MG63 (cell line): Measurements from ENCODE around the gene BNIPL. TPM values are rescaled to one million over a fixed set of nuclear protein-coding genes. Genes with fewer than 3 reads are reported as not detected.

Experiments
- DNase-seq: peaks from one replicate; pipeline ENCODE4 v3.0.0-alpha.2; 2020
- H3K27me3 ChIP-seq: fragments of 250-450 bp; sonication (Bioruptor Pico); 2 replicates; pipeline ENCODE4 v1.5.1; 2020; ENCODE audit warnings: mild to moderate bottlenecking, moderate library complexity
- H3K36me3 ChIP-seq: fragments of 250-450 bp; sonication (Bioruptor Pico); 2 replicates; pipeline ENCODE4 v1.5.1; 2020; ENCODE audit warnings: mild to moderate bottlenecking, moderate library complexity
- H3K4me3 ChIP-seq: fragments of 250-450 bp; sonication (Bioruptor Pico); 2 replicates; pipeline ENCODE4 v1.5.1; 2020; ENCODE audit warnings: mild to moderate bottlenecking, moderate library complexity
- H3K9me3 ChIP-seq: fragments of 250-450 bp; sonication (Bioruptor Pico); 2 replicates; pipeline ENCODE4 v1.5.1; 2020; ENCODE audit warnings: mild to moderate bottlenecking, moderate library complexity
- total RNA-seq: library from RNA; depleted of rRNA; stranded (reverse); fragments of >200 nt; shearing (Covaris generic); gene quantifications from 2 replicates; pipeline ENCODE4 v1.2.3, GENCODE V29; 2014; ENCODE audit warnings: low replicate concordance

The BNIPL gene
- total RNA-seq, 1 experiment from 2014 or later, result 0.20 TPM

DNA sequence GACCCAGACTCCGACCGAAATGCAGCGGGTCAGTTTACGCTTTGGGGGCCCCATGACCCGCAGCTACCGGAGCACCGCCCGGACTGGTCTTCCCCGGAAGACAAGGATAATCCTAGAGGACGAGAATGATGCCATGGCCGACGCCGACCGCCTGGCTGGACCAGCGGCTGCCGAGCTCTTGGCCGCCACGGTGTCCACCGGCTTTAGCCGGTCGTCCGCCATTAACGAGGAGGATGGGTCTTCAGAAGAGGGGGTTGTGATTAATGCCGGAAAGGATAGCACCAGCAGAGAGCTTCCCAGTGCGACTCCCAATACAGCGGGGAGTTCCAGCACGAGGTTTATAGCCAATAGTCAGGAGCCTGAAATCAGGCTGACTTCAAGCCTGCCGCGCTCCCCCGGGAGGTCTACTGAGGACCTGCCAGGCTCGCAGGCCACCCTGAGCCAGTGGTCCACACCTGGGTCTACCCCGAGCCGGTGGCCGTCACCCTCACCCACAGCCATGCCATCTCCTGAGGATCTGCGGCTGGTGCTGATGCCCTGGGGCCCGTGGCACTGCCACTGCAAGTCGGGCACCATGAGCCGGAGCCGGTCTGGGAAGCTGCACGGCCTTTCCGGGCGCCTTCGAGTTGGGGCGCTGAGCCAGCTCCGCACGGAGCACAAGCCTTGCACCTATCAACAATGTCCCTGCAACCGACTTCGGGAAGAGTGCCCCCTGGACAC lies 11.7 kb downstream of the BNIPL start:
- H3K4me3 ChIP-seq, result peak overlapping the region; percentile 71
- no peaks in the 10 kb centered on the region for H3K9me3 ChIP-seq
- DNase-seq, result peak; percentile 79
- no peaks in the 10 kb centered on the region for H3K27me3 ChIP-seq
- H3K36me3 ChIP-seq, result peaks cover 27% of the 10 kb centered on the region

- Histone ChIP-seq H3K9me3 (no peaks in the 10 kb centered on the region), H3K36me3 (peaks cover 32% of the 10 kb centered on the region), H3K4me3 (peak overlapping the region; percentile 71), H3K27me3 (no peaks in the 10 kb centered on the region)
- DNase-seq, result no peak
Observed at GRCh38 chr1:151048645-151049032, 12.3 kb downstream of the BNIPL start.

DNA sequence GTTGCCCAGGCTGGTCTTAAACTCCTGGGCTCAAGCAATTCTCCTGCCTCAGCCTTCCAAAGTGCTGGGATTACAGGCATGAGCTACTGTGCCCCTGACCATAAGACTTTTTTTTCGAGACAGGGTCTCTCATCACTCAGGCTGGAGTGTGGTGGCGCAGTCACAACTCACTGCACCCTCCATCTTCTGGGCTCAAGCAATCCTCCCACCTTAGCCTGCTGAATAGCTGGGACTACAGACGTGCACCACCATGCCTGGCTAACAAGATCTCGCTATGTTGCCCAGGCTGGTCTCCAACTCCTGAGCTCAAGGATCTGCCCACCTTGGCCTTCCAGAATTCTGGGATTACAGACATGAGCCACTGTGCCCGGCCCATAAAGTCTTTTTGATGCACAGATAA lies 13.1 kb downstream of the BNIPL start:
- H3K27me3 ChIP-seq, result no peaks in the 10 kb centered on the region
- peaks cover 40% of the 10 kb centered on the region for H3K36me3 ChIP-seq
- no peak overlapping the region for H3K4me3 ChIP-seq
- no peak for DNase-seq
- H3K9me3 ChIP-seq, result no peaks in the 10 kb centered on the region

DNA sequence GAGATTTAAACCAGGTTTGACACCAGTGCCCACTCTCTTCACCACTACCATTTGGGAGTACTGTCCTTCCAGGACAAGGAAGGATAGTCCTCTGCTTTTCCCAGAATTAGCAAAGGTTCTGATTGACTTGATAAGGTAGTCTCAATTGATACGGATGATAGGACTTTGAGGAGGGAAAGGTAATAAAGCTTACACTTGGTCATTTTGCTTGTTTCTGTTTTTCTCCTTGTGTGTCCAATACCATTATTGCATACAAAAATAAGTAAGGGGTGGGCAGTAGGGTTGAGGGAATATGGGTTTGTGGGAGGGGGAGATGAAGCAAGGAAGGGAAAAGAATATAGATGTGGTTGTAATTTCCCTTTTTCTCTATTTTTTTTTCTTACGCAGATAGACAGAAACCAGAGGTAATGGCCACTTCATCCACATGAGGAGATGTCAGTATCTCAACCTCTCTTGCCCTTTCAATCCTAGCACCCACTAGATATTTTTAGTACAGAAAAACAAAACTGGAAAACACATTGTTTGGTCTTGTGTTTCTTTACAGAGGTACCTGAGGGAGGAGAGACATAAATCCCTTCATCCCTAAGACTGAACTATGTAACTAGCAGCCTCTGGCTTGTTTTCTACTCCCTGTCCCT lies 13.8 kb downstream of the BNIPL start:
- Histone ChIP-seq H3K36me3 (peaks cover 48% of the 10 kb centered on the region), H3K27me3 (no peaks in the 10 kb centered on the region), H3K4me3 (no peak overlapping the region), H3K9me3 (no peaks in the 10 kb centered on the region)
- DNase-seq, result no peak

DNA sequence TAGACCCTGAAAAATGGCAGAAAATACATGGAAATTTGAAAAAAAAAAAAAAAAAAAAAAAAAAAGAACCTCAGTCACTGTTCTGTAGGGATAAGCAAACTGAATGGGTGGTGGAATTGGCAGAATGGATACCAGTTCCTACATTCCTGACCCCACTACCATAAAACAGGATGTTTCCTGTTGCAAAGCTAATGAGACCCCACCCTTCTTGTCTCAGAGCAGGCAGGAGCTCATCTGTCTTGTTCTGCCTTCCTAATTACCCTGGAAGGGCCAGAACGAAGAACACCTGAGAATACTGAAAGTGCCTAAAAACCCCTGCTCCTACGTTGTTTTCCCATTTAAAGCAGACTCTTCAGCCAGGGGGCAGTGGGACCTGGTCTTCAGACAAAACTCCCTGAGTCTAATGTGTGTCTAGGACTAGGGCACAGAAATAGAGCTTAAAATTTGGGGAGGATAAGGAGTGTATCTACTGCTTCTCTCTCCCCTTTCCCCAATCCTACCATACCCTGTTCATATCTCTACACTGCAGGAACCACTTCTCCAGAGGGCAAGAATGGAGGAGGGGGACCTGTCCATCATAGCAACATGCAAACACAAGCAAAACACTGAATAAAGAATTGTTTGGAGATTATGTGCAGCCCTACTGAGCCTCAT lies 15.1 kb downstream of the BNIPL start:
- Histone ChIP-seq H3K27me3 (no peaks in the 10 kb centered on the region), H3K4me3 (no peak overlapping the region), H3K36me3 (peaks cover 61% of the 10 kb centered on the region), H3K9me3 (no peaks in the 10 kb centered on the region)
- DNase-seq, result no peak

- H3K36me3 ChIP-seq, result peaks cover 80% of the 10 kb centered on the region
- no peaks in the 10 kb centered on the region for H3K9me3 ChIP-seq
- no peak overlapping the region for H3K4me3 ChIP-seq
- no peaks in the 10 kb centered on the region for H3K27me3 ChIP-seq
- DNase-seq, result no peak
Observed at GRCh38 chr1:151054971-151055547, 18.7 kb downstream of the BNIPL start.

DNA sequence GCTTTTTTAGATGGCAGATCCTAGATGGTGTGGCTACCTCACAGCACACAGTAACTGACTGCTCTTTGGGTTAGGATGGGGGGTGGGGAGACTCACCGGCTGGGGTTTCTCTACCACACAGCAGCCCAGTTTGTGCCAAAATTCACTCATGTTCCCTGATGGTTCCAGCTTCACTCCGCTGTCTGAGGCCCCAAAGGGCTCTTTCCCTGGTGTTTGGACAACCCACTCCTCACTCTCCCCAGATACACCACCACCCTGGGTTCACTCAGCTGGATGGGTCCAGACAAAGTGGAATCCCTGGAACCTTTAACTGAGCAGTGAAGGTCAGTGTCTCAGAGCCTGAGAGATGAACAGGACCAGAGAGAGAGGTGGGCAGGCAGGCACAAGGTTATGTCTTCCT lies 19.2 kb downstream of the BNIPL start:
- H3K36me3 ChIP-seq, result peaks cover 77% of the 10 kb centered on the region
- no peak overlapping the region for H3K4me3 ChIP-seq
- DNase-seq, result no peak
- no peaks in the 10 kb centered on the region for H3K27me3 ChIP-seq
- H3K9me3 ChIP-seq, result no peaks in the 10 kb centered on the region

DNA sequence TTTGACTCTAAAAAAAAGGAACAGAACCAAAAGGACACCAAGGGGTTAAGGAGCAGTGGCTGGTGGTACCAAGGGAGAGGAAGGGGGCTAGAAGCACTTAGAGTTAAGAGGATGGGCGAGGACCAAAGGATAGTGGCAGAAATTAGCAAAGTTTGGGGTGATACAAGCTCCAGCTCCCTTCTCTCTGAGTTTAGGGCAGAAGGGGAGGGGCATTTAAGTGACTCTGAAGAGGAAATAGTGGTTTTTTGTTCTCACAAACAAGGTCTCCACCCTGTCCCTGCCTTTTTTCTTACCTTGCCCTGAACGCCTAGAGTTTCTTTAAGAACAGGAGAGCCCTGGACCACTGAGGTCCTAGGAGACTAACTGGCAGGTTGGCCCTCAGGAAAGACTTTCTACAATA lies 19.8 kb downstream of the BNIPL start:
- Histone ChIP-seq H3K27me3 (no peaks in the 10 kb centered on the region), H3K36me3 (peaks cover 72% of the 10 kb centered on the region), H3K9me3 (no peaks in the 10 kb centered on the region), H3K4me3 (no peak overlapping the region)
- no peak for DNase-seq

DNA sequence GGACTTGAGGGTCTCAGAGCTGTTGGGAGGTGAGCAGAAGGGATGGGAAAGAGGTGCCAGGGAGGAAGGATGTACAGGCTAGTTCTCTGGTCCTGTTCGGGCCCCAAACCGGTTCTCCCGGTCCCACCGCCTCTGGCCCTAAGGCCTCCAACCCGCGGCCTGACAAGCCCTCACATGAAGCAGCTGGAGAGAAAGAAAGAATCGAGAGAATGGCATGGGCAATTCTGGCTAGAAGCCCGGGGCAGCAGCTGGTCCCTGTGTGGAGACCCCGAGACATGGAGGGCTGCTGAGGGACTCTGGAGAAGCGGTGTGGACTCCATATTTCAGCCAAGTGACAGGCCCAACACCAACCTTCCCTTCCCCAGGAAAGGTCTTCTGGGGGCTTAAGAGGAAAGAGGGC lies 22.3 kb downstream of the BNIPL start:
- DNase-seq, result peak; percentile 17

GRCh38 chr1:151059109-151060006 lies 23.0 kb downstream of the BNIPL start, which contains the start of gene CDC42SE1:
CDC42SE1 (minus strand) TSS chr1:151059622; CDS start chr1:151055730, 3,892 bp downstream.
- H3K36me3 ChIP-seq, result peaks cover 43% of the 10 kb centered on the region
- H3K9me3 ChIP-seq, result no peaks in the 10 kb centered on the region
- H3K27me3 ChIP-seq, result no peaks in the 10 kb centered on the region
- H3K4me3 ChIP-seq, result peak within 1 kb of the TSS; percentile 98
- peak; percentile 87 for DNase-seq

More for the DNA sequence above, 22.3 kb downstream of the BNIPL start:
- Histone ChIP-seq H3K27me3 (no peaks in the 10 kb centered on the region), H3K36me3 (peaks cover 50% of the 10 kb centered on the region), H3K4me3 (peak overlapping the region; percentile 98), H3K9me3 (no peaks in the 10 kb centered on the region)

- DNase-seq, result peak; percentile 54
- H3K4me3 ChIP-seq, result peak within 1 kb of the TSS; percentile 98
- H3K27me3 ChIP-seq, result no peaks in the 10 kb centered on the region
- H3K9me3 ChIP-seq, result no peaks in the 10 kb centered on the region
- peaks cover 35% of the 10 kb centered on the region for H3K36me3 ChIP-seq
Observed at GRCh38 chr1:151060007-151060656, 23.7 kb downstream of the BNIPL start, which contains the start of gene MLLT11. MLLT11 (plus strand) TSS chr1:151060397; CDS start chr1:151067225, 6,828 bp downstream.

GRCh38 chr1:151060657-151061421 lies 24.5 kb downstream of the BNIPL start:
- peaks cover 28% of the 10 kb centered on the region for H3K36me3 ChIP-seq
- peak overlapping the region; percentile 98 for H3K4me3 ChIP-seq
- peak; percentile 14 for DNase-seq

DNA sequence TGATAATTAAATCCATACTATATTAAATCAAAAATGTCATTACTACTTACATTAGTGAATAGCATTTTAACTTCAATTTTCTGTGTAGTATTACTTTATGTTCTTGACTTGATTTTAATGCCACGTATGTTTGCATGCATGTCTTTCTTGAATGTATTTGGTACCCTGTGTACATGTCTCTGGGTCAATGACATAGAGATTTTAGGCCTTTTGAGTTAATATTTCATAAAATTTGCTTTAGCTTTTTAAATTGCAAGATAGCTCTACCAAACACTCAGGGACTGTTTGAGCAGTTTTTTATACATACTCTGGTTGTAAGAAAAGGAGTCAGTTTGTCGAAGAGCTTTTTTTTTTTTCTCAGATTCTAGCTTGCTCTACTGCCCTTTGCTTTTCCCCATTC lies 25.3 kb downstream of the BNIPL start:
- Histone ChIP-seq H3K9me3 (no peaks in the 10 kb centered on the region), H3K4me3 (peak overlapping the region; percentile 98), H3K36me3 (peaks cover 19% of the 10 kb centered on the region), H3K27me3 (no peaks in the 10 kb centered on the region)
- no peak for DNase-seq

More at GRCh38 chr1:151060657-151061421, 24.5 kb downstream of the BNIPL start:
- Histone ChIP-seq H3K9me3 (no peaks in the 10 kb centered on the region), H3K27me3 (no peaks in the 10 kb centered on the region)

DNA sequence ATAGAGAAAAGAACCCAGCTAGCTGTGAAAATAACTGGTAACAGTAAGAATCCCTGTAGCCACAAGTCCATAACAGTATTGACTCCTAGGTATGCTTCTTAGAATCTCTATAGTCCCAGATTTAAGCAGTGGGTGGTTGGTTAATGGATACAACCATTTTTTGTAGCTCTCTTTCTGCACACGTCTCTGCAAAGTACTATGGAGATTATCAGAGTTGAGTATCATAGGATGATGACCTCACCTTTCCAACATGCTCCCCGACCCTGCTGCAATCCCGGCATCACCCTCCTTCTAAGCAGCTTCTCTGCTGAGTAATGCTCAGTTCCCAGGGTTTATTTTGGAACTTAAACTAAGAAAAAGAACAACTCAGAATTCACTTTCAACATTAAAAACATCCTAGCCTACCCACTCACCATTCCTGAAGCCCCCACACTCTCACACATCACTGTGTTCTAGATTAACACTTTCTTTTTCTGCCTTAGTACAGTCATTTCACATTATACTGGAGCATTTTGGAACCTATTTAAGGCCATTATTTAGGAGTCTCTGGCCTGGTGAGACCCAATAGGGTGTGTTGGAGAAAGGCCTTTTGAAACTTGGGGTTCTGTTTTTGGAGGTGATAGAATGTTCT lies 26.5 kb downstream of the BNIPL start:
- DNase-seq, result peak; percentile 69
- peaks cover 9% of the 10 kb centered on the region for H3K36me3 ChIP-seq
- no peaks in the 10 kb centered on the region for H3K9me3 ChIP-seq
- H3K4me3 ChIP-seq, result no peak overlapping the region
- no peaks in the 10 kb centered on the region for H3K27me3 ChIP-seq
